Embryonic facial prominence (tissue), 1 donor: ENCODE measurements around the gene ARL4D.

Experiments used
- DNase-seq: peaks from one replicate; pipeline ENCODE4 v3.0.0-alpha.2; 2016; ENCODE audit errors: extremely low spot score

Gene ARL4D

DNA sequence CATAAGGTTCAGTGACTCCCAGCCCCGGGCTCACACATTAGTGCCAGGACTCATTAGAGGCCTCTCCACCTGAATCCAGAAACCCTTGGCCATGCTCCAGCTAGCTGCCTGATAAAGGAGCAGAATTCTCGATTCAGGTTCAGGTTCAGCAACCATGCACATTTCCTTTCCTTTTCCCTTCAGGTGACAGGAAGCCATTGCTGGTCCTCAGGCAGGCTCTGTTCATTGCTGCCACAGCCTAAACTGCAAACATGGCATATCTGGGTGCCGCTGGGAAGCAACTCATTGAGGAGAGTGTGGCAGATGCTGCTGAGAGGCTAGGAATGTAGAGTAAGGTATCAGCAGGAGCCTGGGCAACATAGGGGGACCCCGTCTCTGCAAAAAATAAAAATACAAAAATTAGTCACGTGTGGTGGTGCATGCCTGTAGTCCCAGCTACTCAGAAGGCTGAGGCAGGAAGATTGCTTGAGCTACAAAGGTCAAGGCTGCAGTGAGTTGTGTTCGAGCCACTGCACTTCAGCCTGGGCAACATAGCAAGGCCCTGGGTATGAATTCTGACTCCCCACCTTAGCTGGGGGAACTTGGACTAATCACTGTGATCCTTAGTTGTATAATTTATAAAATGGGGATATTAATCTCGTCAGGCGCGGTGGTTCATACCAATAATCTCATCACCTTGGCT is 28.7 kb downstream of the ARL4D start:
- DNase-seq = no peak

DNA sequence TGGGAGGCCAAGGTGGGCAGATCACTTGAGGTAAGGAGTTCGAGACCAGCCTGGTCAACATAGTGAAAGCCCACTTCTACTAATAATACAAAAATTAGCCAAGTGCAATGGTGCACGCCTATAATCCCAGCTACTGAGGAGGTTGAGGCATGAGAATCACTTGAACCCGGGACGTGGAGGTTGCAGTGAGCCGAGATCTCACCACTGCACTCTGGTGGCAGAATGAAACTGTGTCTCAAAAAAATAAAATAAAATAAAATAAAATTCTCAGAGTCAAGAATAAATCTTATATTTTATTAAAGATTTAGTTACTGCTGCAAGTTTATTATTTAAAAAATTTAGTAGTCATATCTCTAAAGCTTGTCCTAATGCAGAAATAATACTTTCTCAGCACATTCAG is 29.7 kb downstream of the ARL4D start:
- DNase-seq = no peak

DNA sequence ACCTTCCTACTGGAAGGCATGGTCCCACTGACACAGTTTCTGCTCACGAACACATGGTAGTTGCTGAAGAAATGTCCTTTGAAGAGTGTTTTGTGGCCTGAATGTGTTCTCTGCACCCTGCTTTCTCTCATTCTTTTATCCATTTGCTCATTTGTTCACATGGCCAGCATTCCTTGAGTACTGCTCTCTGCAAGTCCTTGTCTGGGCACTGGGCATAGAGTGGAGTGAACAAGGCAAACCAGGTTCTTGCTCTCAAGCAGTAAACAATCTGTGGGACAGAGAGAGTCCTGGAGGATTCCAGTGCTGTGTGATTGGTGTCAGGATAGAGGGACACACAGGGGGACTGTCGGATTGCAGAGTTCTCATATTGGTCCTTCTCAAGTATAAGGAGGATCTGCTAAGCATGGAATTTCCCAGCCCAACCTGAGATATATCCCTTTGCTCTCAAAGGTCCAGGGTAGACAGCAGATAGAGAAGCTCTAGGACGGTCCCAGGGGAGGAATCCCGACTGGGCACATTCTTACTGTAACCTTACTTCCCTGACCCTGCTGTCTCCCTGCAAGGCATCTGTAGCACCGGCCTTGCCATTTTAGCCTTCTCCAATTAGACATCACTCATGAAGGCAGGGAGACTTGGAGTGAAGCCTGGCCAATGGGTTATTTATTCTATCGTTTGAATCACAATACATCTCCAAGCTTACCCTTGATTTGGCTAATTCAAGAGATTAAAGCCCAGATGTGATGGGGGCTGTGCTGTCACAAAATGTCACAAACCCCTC is 32.3 kb downstream of the ARL4D start:
- DNase-seq = no peak

DNA sequence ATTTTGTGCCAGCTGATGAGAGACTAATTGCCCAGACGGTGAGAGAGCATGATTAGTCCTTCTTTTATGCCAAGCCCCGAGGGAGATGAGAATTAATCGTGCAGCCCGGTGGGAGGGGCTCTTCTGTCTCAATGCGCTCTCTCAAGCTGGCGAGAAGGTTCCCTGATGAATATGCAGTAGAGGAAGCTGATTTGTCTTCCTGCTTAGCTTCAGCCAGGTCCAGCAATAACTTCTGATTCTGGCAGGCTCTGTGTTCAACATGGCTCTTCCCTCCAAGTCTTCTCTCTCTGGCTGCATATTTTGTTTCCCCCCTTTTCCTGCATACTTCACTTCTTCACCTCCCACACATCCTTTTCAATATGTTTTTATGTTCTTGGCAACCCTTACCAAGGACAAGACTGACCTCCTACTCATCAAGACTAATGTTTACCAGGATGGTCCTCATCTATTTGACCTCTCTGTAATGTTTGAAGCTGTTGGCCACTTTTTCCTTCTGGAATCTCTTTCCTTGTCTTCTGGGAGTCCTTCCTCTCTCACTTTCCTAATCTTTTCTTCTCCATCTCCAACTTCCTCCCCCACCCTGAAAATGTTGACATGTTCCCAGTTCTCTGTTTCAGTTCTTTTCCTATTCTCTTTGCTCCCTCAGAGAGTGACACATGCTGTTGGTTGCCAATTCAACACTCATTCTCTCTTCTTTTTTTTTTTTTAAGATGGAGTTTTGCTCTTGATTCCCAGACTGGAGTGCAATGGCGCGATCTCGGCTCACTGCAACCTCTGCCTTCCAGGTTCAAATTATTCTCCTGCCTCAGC is 33.1 kb downstream of the ARL4D start:
- DNase-seq = no peak

DNA sequence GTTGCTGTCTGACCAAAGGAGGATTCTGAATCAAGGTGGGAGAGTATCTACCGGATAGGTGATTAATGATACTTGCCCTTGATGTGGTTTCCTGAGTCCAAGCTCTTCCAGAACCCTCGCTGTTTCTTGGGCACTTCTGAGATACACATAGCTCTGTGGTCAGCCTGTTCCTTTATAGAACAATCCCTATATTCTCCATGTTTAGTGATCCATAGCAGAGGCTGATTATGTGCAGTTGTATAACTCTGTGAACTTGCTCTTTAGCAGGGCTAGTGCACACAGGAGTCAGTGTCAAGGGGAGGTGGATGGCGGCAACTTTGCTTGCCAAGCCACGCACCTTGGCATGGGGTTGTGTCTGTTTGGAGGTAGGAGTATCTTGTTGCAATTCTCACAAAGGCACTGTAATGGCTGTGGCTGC is 36.1 kb downstream of the ARL4D start:
- no peak for DNase-seq

DNA sequence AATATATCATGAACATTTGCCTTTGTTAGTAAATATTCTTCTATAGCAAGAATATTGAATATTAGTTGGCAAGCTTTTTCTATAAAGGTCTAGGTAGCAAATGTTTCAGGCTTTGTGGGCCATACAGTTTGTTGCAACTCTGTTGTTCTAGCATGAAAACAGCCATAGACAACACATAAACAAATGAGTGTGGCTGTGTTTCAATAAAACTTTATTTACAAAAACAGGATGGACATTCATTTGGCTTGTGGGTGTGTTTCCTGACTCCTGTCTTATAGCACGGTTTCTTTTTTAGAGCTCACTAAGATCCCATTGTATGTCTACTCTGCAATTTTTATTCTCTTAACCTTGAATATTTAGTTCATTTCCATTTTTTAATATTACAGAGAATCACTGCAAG is 39.0 kb downstream of the ARL4D start:
- DNase-seq = no peak

DNA sequence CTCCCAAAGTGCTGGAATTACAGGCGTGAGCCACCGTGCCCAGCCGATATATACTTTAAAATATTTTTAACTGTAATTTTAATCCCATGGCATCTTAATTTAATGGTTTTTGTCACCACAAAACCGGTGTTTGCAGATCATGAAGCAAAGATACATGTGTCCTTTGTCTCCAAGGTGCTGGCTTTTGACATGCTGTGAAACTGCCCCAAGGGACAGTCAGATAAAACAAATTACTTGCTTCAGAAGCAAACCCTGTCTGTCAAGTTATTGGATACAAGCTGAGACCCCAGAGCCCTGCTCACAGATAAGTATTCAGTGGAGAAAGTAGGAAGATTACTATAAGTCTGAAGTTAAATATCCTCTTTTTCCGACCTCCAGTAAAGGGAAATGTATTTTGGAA is 39.8 kb downstream of the ARL4D start:
- no peak for DNase-seq

DNA sequence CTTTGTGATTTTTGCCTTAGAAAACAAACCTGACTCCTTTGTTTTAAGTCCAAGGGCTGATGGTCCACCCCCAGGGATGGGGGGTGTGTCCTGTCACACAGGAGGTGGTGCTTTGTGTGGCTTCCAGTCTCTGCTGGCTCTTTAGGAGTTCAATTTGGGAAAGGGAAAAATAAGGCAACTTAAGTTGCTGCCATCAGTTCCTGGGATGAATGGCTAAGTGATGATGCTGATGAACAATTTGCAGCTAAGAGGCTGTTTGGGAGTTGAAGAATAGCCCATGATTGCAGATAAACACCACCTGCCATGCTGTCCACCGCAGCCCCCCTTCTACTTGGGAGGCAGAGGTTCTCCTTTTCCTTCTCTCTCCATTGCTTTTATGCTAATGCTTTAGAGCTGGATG is 40.2 kb downstream of the ARL4D start:
- no peak for DNase-seq

DNA sequence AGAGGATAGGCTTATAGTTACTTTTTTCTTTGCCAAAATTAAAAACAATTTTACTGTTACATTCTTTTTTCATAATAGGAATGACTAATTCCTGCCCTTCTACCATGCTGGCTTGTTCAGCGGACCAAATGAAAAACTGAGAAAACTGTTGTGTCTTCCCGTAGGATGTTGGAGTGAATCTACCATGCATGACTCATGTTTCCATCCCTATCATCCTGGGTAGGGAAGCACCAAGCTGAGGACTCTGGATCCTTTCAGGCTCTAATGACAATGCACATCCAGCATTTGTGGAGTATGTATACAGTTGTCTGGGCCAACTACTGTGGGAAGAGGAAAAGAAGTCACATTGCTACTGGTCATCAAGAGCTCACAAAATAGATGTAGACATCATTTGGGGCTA is 43.9 kb downstream of the ARL4D start:
- DNase-seq = no peak

DNA sequence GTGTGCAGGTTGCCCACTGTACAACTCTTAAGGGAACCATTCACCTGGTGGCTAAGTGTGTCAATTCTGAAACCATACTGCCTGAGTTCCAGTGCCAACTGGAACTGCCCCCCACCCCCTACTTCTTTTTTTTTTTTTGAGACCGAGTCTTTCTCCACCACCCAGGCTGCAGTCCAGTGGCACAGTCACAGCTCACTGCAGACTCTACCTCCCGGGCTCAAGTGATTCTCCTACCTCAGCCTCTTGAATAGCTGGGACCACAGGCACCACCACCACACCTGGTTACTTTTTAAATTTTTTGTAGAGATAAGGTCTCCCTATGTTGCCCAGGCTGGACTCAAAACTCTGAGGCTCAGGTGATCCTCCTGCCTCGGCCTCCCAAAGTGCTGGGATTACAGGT is 44.6 kb downstream of the ARL4D start:
- no peak for DNase-seq

DNA sequence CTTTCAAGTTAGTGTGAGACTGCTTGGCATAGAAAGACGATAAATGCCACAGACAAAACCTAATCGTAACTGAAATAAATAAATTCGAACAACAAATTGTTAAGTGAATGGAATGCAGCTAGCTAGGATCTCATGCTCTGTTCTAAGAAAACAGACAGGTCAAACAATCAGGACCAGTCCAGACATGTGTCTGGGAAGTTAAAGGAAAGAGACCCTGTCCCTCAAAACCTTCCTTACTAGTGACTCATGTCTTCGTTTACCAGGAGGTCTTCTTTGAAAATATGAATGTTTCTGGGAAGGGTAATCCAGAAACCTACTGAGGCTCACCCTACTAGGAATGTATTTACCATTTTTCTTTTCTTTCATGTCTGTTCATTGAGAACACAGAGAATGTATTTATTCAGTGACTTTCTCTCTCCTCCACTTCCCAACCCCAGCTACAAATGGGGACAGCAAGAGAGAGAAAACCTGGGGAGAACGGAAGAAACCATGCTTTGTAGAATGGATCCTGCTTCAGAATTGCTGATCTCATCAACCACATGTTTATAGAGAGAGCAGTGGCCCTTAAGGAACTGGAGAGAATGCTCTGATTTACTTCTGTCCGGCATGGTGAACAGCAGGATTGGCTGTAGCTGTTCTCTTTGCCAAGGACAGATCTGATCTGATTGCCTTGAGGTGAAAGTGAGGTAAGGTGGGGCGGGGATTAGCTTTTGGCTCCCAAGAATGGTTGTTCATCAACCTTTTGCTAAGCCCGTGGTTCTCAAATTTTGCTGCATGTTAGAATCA is 45.6 kb downstream of the ARL4D start:
- DNase-seq = no peak

DNA sequence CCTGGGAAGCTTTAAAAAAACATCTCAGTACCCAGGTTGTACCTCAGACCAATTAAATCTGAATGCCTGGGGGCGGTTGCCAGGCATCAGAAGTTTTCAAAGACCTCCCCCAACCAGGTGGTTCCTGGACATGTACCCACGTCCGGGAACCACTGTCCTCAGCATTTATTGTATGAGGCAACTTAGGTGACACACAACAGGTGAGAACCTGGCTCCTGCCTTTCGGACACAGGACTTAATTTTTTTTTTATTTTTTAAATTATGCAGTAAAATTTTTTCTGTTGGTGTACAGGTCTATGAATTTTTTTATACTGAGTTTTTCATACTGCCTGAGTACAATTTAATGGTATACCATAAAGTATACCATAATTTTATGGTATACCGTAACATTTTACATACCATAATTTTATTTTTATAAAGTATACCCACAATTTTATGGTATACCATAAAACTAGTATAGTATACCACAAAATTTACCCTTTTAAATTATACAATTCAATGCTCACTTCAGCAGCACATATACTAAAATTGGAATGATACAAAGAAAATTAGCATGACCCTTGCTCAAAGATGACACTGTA is 46.3 kb downstream of the ARL4D start:
- DNase-seq = no peak

DNA sequence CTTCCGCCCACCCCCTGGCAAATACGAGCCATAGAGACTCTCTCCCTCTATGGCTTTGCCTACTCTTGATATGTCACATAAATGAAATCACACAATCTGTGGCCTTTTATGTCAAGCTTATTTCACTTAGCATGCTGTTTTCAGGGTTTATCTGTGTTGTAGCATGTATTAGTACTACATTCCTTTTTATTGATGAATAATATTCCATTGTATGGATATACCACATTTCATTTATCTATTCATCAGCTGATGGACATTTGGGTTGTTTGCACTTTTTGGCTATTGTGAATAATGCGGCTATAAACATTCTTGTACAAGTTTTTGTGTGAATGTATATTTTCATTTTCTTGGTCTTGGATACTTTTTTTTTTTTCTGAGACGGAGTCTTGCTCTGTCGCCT is 48.0 kb downstream of the ARL4D start:
- DNase-seq = no peak

DNA sequence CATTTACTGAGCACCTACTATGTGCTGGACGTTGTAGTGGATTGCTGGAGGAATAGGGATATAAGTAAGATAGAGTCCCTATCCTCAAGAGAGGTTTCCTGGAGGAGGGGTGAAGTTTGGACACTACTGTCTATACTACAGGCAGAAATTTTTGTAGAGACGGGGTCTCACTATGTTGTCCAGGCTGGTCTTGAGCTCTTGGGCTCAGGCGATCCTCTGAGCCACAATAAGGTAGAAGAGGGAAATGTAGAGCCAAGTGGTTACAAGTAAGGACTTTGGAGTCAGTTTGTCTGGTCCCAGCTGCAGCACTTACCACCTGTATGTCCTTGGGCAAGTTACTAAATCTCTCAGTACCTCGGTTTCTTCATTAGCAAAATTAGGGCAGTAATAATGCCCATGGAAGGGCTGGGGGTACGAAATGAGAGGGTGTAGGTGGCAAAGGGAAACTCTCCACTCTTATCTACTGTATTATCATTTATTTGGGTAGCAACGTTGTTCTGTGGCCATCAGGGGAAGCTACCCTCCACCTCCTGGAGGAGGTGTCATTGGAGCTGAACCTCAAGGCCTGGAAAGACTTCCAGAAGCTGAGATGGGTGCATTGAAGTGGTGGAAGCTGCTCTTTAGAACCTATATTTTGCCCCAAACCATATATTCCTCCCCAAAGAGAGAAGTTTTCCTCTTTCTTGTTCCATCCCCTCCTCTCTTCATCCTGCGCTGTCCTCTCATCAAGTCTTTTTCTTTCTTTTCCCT is 50.1 kb downstream of the ARL4D start:
- no peak for DNase-seq

DNA sequence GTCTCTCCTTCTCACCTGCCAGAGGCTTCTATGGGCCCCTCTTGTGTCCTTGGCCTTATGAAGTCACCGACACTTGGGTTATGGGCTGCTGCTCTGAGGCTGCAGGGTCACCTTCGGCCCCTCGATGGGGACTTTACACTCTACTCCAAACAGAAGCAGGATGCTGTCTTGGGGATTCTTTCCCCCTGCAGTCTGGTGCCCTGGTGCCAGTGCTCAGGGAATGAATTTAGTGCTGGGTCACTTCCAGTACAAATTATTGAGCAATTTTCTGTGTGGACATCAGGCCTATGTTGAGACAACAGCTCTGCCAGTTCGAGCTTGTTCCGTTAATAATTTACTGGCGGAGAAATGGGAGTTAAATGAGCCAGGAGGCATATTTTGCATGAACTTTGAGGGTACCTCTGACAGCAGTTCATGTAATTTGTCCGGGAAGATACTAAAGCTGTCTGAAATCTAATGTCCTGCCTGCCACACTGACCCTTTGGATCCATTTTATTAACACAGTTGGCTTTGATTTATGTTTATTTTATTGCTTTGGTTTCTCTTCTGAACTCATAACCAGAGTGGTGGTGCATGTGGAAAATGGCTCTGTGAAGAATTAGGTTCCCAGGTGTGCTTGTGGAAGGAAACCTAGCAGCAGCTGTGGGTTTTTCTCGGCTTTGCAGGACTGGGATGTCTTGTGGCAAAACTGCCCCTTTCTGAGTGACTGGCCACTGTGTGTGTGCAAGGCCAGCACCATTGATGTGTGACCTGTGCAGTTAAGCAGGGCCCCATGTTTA is 50.9 kb downstream of the ARL4D start:
- no peak for DNase-seq
